Liver (tissue), 10 donors: ENCODE results near the gene C2. TPM values are rescaled to one million over a fixed set of nuclear protein-coding genes. Genes with fewer than 3 reads are reported as not detected.
"Not testable (repeated sequence)": the region's sequence is repeated elsewhere in the genome, so short reads cannot be mapped to it uniquely, and the experiment has no call there.

Experiments
- DNase-seq: peaks from one replicate; pipeline ENCODE4 v3.0.0-alpha.2; 2017; ENCODE audit warnings: low spot score
- H3K27ac ChIP-seq, 2 donors: one replicate each; pipeline ENCODE4 v1.7.0; 2013; ENCODE audit warnings: inconsistent platforms in 2 of 2, low read length in 2 of 2, control low read depth in 1 of 2, low read depth in 1 of 2, mild to moderate bottlenecking in 1 of 2
- H3K27me3 ChIP-seq, 4 donors: one replicate each; pipeline versions ENCODE4 v1.6.1 to v1.7.0; 2013; ENCODE audit warnings: low read length in 3 of 4, inconsistent platforms in 1 of 4, mild to moderate bottlenecking in 1 of 4, moderate library complexity in 1 of 4; ENCODE audit not compliant: control insufficient read depth in 4 of 4, insufficient read depth in 4 of 4
- H3K36me3 ChIP-seq, 4 donors: one replicate each; pipeline versions ENCODE4 v1.6.1 to v1.7.0; 2013; ENCODE audit warnings: low read length in 3 of 4, mild to moderate bottlenecking in 3 of 4, low read depth in 1 of 4, moderate library complexity in 1 of 4; ENCODE audit not compliant: control insufficient read depth in 4 of 4, insufficient read depth in 3 of 4
- H3K4me1 ChIP-seq, 4 donors: one replicate each; pipeline versions ENCODE4 v1.6.1 to v1.7.0; 2013; ENCODE audit warnings: low read length in 3 of 4, mild to moderate bottlenecking in 3 of 4, moderate library complexity in 1 of 4; ENCODE audit not compliant: control insufficient read depth in 4 of 4, insufficient read depth in 4 of 4
- H3K4me3 ChIP-seq, 3 donors: one replicate each; pipeline versions ENCODE4 v1.6.1 to v1.7.0; 2013; ENCODE audit warnings: low read length in 3 of 3, control low read depth in 1 of 3, low read depth in 1 of 3, mild to moderate bottlenecking in 1 of 3
- H3K9ac ChIP-seq, 2 donors: one replicate each; pipeline ENCODE4 v1.7.0; 2013; ENCODE audit warnings: low read length in 2 of 2, mild to moderate bottlenecking in 2 of 2, moderate library complexity in 2 of 2, control low read depth in 1 of 2, low read depth in 1 of 2
- H3K9me3 ChIP-seq, 4 donors: one replicate each; pipeline versions ENCODE4 v1.6.1 to v1.7.0; 2013; ENCODE audit warnings: low read length in 3 of 4; ENCODE audit not compliant: control insufficient read depth in 4 of 4
- WGBS: extraction: QIAGEN DNeasy Blood & Tissue Kit; methylation state at CpG from one replicate; pipeline ENCODE4 v1.1.7; 2013; 5-methylcytosine and 5-hydroxymethylcytosine counted together
- polyA plus RNA-seq, 2 donors: library from polyadenylated mRNA; stranded (reverse) in 1 of 2; unstranded in 1 of 2; fragments of 200-250 nt in 1 of 2; fragments of >200 nt in 1 of 2; fragmentation: Nextera tagmentation in 1 of 2; extraction: Ambion mirVana in 1 of 2; gene quantifications; one replicate each; pipeline versions ENCODE4 v1.2.1 to v1.2.3, GENCODE V29; 2013 to 2015
- small RNA-seq: library from RNA; depleted of rRNA; stranded (forward); fragments of <200 nt; gene quantifications from one replicate; pipeline ENCODE3, GENCODE V24; 2014
- total RNA-seq, 2 donors: library from RNA; depleted of rRNA; stranded (reverse); fragments of >200 nt; gene quantifications; one replicate each; pipeline ENCODE4 v1.2.3, GENCODE V29; 2014
- donor health status: healthy.
- donor health status: healthy.
- donor health status: healthy.
- donor health status: healthy.
- donor health status: healthy.

Gene C2
- total and polyA plus RNA-seq, 4 donors: 212 to 522 (median 397) TPM

DNA sequence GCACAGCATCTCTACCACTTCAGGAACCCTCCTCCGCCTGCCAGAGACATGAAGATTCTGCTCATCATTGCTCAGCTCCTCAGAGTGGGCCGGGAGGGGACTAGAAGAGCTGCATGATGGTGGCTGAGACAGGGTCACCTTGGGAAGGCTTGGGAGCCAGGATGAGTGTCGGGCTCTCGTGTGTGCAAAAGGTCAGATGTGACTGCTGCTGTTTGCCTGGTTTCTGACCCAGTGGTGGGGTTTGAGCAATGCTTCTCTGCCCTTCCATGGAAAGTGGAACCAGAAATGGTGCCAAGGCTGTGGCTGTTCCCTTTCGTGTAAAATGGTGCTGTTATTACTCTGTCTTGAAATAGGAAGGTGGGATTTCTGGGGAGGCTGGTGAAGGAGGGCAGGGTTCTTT is 53.5 kb downstream of the C2 start:
- not testable (repeated sequence) for H3K4me3 ChIP-seq, H3K27me3 ChIP-seq, H3K9ac ChIP-seq, DNase-seq, H3K36me3 ChIP-seq, H3K27ac ChIP-seq, H3K9me3 ChIP-seq
- WGBS: no CpG with 5 or more reads among the region's 5 CpGs
- H3K4me1 ChIP-seq: peaks cover 7 to 25% (median 20%) of the 10 kb centered on the region in 4 donors

GRCh38 chr6:31981744-31982143 is 54.2 kb downstream of the C2 start, which contains the start of gene C4A:
TSS of gene C4A (plus strand) at chr6:31982057. CDS start at chr6:31982108, 51 bp downstream.
- H3K27me3 ChIP-seq, H3K4me3 ChIP-seq, H3K9ac ChIP-seq, H3K36me3 ChIP-seq, H3K9me3 ChIP-seq, H3K27ac ChIP-seq, DNase-seq: not testable (repeated sequence)
- WGBS: no CpG with 5 or more reads among the region's 7 CpGs
- peaks cover 7 to 25% (median 20%) of the 10 kb centered on the region in 4 donors for H3K4me1 ChIP-seq

DNA sequence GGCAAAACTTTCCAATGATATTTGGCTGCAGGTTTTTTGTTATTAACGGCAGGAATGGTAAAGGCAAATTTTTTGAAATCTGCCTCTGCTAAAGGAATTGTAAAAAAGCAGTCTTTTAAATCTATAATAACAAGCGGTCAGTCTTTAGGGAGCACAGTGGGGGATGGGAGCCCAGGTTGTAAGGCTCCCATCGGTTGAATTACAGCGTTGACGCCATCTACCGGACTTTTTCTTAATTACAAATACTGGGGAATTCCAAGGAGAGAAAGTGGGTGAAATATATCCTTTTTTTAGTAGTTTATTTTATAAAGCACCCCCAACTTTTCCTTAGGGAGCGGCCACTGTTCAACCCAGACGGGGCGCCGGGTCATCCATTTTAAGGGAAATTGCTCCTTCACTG is 61.8 kb downstream of the C2 start:
- not testable (repeated sequence) for H3K4me3 ChIP-seq, H3K9ac ChIP-seq
- no CpG with 5 or more reads among the region's 10 CpGs for WGBS

DNA sequence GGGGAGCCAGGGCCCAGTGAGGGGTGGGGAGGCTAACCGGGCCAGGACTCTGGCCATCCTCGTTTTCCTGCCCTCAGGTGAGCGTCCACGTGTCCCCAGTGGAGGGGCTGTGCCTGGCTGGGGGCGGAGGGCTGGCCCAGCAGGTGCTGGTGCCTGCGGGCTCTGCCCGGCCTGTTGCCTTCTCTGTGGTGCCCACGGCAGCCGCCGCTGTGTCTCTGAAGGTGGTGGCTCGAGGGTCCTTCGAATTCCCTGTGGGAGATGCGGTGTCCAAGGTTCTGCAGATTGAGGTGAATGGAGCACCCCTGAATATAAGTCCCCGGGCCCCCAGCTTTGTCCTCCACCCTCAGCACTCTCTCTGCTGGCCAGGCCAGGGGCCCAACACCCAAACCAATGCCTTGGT is 66.9 kb downstream of the C2 start:
- WGBS: 99% methylated on average over 9 of the region's 14 CpGs
- H3K27ac ChIP-seq, H3K27me3 ChIP-seq, H3K36me3 ChIP-seq, H3K4me3 ChIP-seq, H3K9ac ChIP-seq, H3K4me1 ChIP-seq, H3K9me3 ChIP-seq, DNase-seq: not testable (repeated sequence)

More for the DNA sequence above, 61.8 kb downstream of the C2 start:
- H3K36me3 ChIP-seq, H3K4me1 ChIP-seq, DNase-seq, H3K27ac ChIP-seq, H3K9me3 ChIP-seq, H3K27me3 ChIP-seq: not testable (repeated sequence)

Small RNAs within 50 kb of the gene (small RNA-seq; reads per million reads assigned to genes)
- gene AL645922.1: not detected

Other genes with a start within 250 kb of the C2 start
Only the 30 nearest of the 34 such genes appear.
- 10 to 100 TPM; 39.1 to 59.4 TPM for gene ABHD16A, start 224.4 kb upstream of the C2 start, total RNA-seq
- gene ABHD16A, start 224.4 kb upstream of the C2 start, polyA plus RNA-seq: 10 to 100 TPM; 26.6 to 30.8 TPM
- 1 to 10 TPM in 1 of 2 donors, under 1 TPM in 1; 0.08 to 3.2 TPM for gene LY6G6F, start 220.9 kb upstream of the C2 start, total RNA-seq
- gene LY6G6F, start 220.9 kb upstream of the C2 start, polyA plus RNA-seq: not detected
- gene LY6G6D, start 212.4 kb upstream of the C2 start, total RNA-seq: not detected
- gene LY6G6D, start 212.4 kb upstream of the C2 start, polyA plus RNA-seq: not detected
- gene LY6G6C, start 206.0 kb upstream of the C2 start, total RNA-seq: not detected
- not detected for gene LY6G6C, start 206.0 kb upstream of the C2 start, polyA plus RNA-seq
- gene MPIG6B, start 204.3 kb upstream of the C2 start, total RNA-seq: 10 to 100 TPM in 1 of 2 donors, under 1 TPM in 1; 0.08 to 10.7 TPM
- gene MPIG6B, start 204.3 kb upstream of the C2 start, polyA plus RNA-seq: under 1 TPM; 0.15 to 0.33 TPM
- gene DDAH2, start 198.4 kb upstream of the C2 start, total RNA-seq: 10 to 100 TPM; 23.8 to 31.4 TPM
- gene DDAH2, start 198.4 kb upstream of the C2 start, polyA plus RNA-seq: 10 to 100 TPM; 19.8 to 22.6 TPM
- gene CLIC1, start 191.2 kb upstream of the C2 start, total RNA-seq: 100 to 1,000 TPM in 1 of 2 donors, 10 to 100 TPM in 1; 56.5 to 124 TPM
- gene CLIC1, start 191.2 kb upstream of the C2 start, polyA plus RNA-seq: 10 to 100 TPM; 63.7 to 65.2 TPM
- gene MSH5, start 187.7 kb upstream of the C2 start, total RNA-seq: 1 to 10 TPM; 5.9 to 6.4 TPM
- gene MSH5, start 187.7 kb upstream of the C2 start, polyA plus RNA-seq: 1 to 10 TPM; 1.2 to 2.2 TPM
- gene SAPCD1, start 165.1 kb upstream of the C2 start, total RNA-seq: 1 to 10 TPM in 1 of 2 donors, under 1 TPM in 1; 0.59 to 2.6 TPM
- gene SAPCD1, start 165.1 kb upstream of the C2 start, polyA plus RNA-seq: under 1 TPM in 1 of 2 donors, not detected in 1; 0.68 TPM
- 1 to 10 TPM in 1 of 2 donors, under 1 TPM in 1; 0.17 to 2.0 TPM for gene VWA7, start 150.4 kb upstream of the C2 start, total RNA-seq
- gene VWA7, start 150.4 kb upstream of the C2 start, polyA plus RNA-seq: 1 to 10 TPM in 1 of 2 donors, under 1 TPM in 1; 0.81 to 1.0 TPM
- gene VARS1, start 132.0 kb upstream of the C2 start, total RNA-seq: 10 to 100 TPM; 32.4 to 44.7 TPM
- gene VARS1, start 132.0 kb upstream of the C2 start, polyA plus RNA-seq: 10 to 100 TPM; 17.9 to 32.5 TPM
- 10 to 100 TPM in 1 of 2 donors, 1 to 10 TPM in 1; 7.3 to 18.7 TPM for gene LSM2, start 120.8 kb upstream of the C2 start, total RNA-seq
- 10 to 100 TPM; 14.5 to 16.4 TPM for gene LSM2, start 120.8 kb upstream of the C2 start, polyA plus RNA-seq
- under 1 TPM; 0.67 to 0.79 TPM for gene HSPA1L, start 112.4 kb upstream of the C2 start, total RNA-seq
- gene HSPA1L, start 112.4 kb upstream of the C2 start, polyA plus RNA-seq: under 1 TPM; 0.27 to 0.28 TPM
- gene HSPA1A, start 112.2 kb upstream of the C2 start, total RNA-seq: 100 to 1,000 TPM in 1 of 2 donors, 10 to 100 TPM in 1; 98.5 to 120 TPM
- gene HSPA1A, start 112.2 kb upstream of the C2 start, polyA plus RNA-seq: 10 to 100 TPM; 28.8 to 56.6 TPM
- gene HSPA1B, start 100.0 kb upstream of the C2 start, total RNA-seq: 100 to 1,000 TPM in 1 of 2 donors, 10 to 100 TPM in 1; 57.2 to 165 TPM
- 10 to 100 TPM in 1 of 2 donors, 1 to 10 TPM in 1; 9.5 to 30.6 TPM for gene HSPA1B, start 100.0 kb upstream of the C2 start, polyA plus RNA-seq
- 10 to 100 TPM; 34.4 to 42.4 TPM for gene NEU1, start 64.9 kb upstream of the C2 start, total RNA-seq
- gene NEU1, start 64.9 kb upstream of the C2 start, polyA plus RNA-seq: 10 to 100 TPM; 27.6 to 35.1 TPM
- 1 to 10 TPM in 1 of 2 donors, under 1 TPM in 1; 0.17 to 2.4 TPM for gene SLC44A4, start 48.7 kb upstream of the C2 start, total RNA-seq
- under 1 TPM in 1 of 2 donors, not detected in 1; 0.13 TPM for gene SLC44A4, start 48.7 kb upstream of the C2 start, polyA plus RNA-seq
- gene EHMT2, start 30.0 kb upstream of the C2 start, total RNA-seq: 10 to 100 TPM; 10.7 to 21.4 TPM
- gene EHMT2, start 30.0 kb upstream of the C2 start, polyA plus RNA-seq: 10 to 100 TPM in 1 of 2 donors, 1 to 10 TPM in 1; 7.9 to 10.5 TPM
- 1 to 10 TPM in 1 of 2 donors, under 1 TPM in 1; 0.25 to 2.3 TPM for gene ZBTB12, start 25.6 kb upstream of the C2 start, total RNA-seq
- gene ZBTB12, start 25.6 kb upstream of the C2 start, polyA plus RNA-seq: under 1 TPM in 1 of 2 donors, not detected in 1; 0.83 TPM
- gene CFB, start 18.4 kb downstream of the C2 start, total RNA-seq: 1,000 to 10,000 TPM; 2,016 to 3,272 TPM
- gene CFB, start 18.4 kb downstream of the C2 start, polyA plus RNA-seq: 1,000 to 10,000 TPM; 3,136 to 3,144 TPM
- 10 to 100 TPM; 11.1 to 21.8 TPM for gene NELFE, start 31.3 kb downstream of the C2 start, total RNA-seq
- gene NELFE, start 31.3 kb downstream of the C2 start, polyA plus RNA-seq: 10 to 100 TPM; 11.9 to 14.2 TPM
- 10 to 100 TPM; 34.7 to 57.6 TPM for gene SKIC2, start 31.5 kb downstream of the C2 start, total RNA-seq
- 10 to 100 TPM; 26.7 to 34.3 TPM for gene SKIC2, start 31.5 kb downstream of the C2 start, polyA plus RNA-seq
- gene DXO, start 44.4 kb downstream of the C2 start, total RNA-seq: 10 to 100 TPM in 1 of 2 donors, 1 to 10 TPM in 1; 4.5 to 11.0 TPM
- 1 to 10 TPM; 8.9 to 9.7 TPM for gene DXO, start 44.4 kb downstream of the C2 start, polyA plus RNA-seq
- 1,000 to 10,000 TPM in 1 of 2 donors, 100 to 1,000 TPM in 1; 410 to 1,584 TPM for gene C4A, start 54.3 kb downstream of the C2 start, total RNA-seq
- 1,000 to 10,000 TPM; 1,485 to 2,903 TPM for gene C4A, start 54.3 kb downstream of the C2 start, polyA plus RNA-seq
- gene C4B, start 87.1 kb downstream of the C2 start, total RNA-seq: 1,000 to 10,000 TPM in 1 of 2 donors, 100 to 1,000 TPM in 1; 666 to 1,114 TPM
- gene C4B, start 87.1 kb downstream of the C2 start, polyA plus RNA-seq: 1,000 to 10,000 TPM; 1,699 to 3,560 TPM
- 10 to 100 TPM in 1 of 2 donors, 1 to 10 TPM in 1; 1.7 to 29.6 TPM for gene CYP21A2, start 110.7 kb downstream of the C2 start, total RNA-seq
- gene CYP21A2, start 110.7 kb downstream of the C2 start, polyA plus RNA-seq: 10 to 100 TPM in 1 of 2 donors, 1 to 10 TPM in 1; 6.9 to 29.7 TPM
- gene TNXB, start 181.6 kb downstream of the C2 start, total RNA-seq: 10 to 100 TPM in 1 of 2 donors, 1 to 10 TPM in 1; 6.8 to 17.1 TPM
- 1 to 10 TPM; 3.0 to 4.4 TPM for gene TNXB, start 181.6 kb downstream of the C2 start, polyA plus RNA-seq
- gene ATF6B, start 200.5 kb downstream of the C2 start, total RNA-seq: 10 to 100 TPM; 13.6 to 13.9 TPM
- gene ATF6B, start 200.5 kb downstream of the C2 start, polyA plus RNA-seq: 10 to 100 TPM; 17.1 to 24.8 TPM
- gene FKBPL, start 202.6 kb downstream of the C2 start, total RNA-seq: 1 to 10 TPM; 2.3 to 5.7 TPM
- 1 to 10 TPM; 2.8 to 3.3 TPM for gene FKBPL, start 202.6 kb downstream of the C2 start, polyA plus RNA-seq
- gene PRRT1, start 224.2 kb downstream of the C2 start, total RNA-seq: under 1 TPM in 1 of 2 donors, not detected in 1; 0.08 TPM
- under 1 TPM; 0.19 to 0.24 TPM for gene PRRT1, start 224.2 kb downstream of the C2 start, polyA plus RNA-seq